Body of pancreas (tissue), 4 donors: ENCODE measurements around the gene TSEN34. TPM values are rescaled to one million over a fixed set of nuclear protein-coding genes. Genes with fewer than 3 reads are reported as not detected.
"Not testable (repeated sequence)": the region's sequence is repeated elsewhere in the genome, so short reads cannot be mapped to it uniquely, and the experiment has no call there.

Source experiments
- ATAC-seq: fragments of 150-250 bp; one replicate; pipeline ENCODE4 v1.9.1; 2016
- DNase-seq, 4 donors: peaks; one replicate each; pipeline ENCODE4 v3.0.0-alpha.2; 2019
- H3K27ac ChIP-seq, 4 donors: fragments of 200-600 bp; sonication (generic); 1 replicate in 3 of 4; 2 replicates in 1 of 4; pipeline versions ENCODE4 v1.5.1 to v1.6.1; 2016 to 2019; ENCODE audit warnings: mild to moderate bottlenecking in 1 of 4, mixed read lengths in 1 of 4, moderate library complexity in 1 of 4
- H3K27me3 ChIP-seq, 2 donors: fragments of 200-600 bp; sonication (generic); one replicate each; pipeline ENCODE4 v1.6.0; 2016; ENCODE audit warnings: mild to moderate bottlenecking in 1 of 2
- H3K36me3 ChIP-seq, 2 donors: fragments of 200-600 bp; sonication (generic); replicated peaks in 1 of 2; 2 replicates each; pipeline ENCODE4 v1.5.1; 2016; ENCODE audit warnings: low read depth in 2 of 2; ENCODE audit not compliant: insufficient read depth in 1 of 2
- H3K4me1 ChIP-seq: fragments of 200-600 bp; sonication (generic); one replicate; pipeline ENCODE4 v1.6.0; 2016
- H3K4me3 ChIP-seq, 2 donors: fragments of 200-600 bp; sonication (generic); 1 replicate in 1 of 2; 2 replicates in 1 of 2; pipeline ENCODE4 v1.5.1; 2016 to 2019
- H3K9me3 ChIP-seq, 3 donors: fragments of 200-600 bp; sonication (generic); 1 replicate in 2 of 3; 2 replicates in 1 of 3; pipeline ENCODE4 v1.5.1; 2016
- CTCF ChIP-seq, 7 experiments: fragments of 450-650 bp in 4 of 7; fragments of 200-600 bp in 3 of 7; sonication (generic) in 3 of 7; IDR thresholded peaks; one replicate each; pipeline ENCODE4 v1.5.1; 2016 to 2019; ENCODE audit warnings: antibody characterized with exemption in 7 of 7
- POLR2A ChIP-seq, 3 donors: fragments of 450-650 bp; IDR thresholded peaks; one replicate each; pipeline ENCODE4 v1.6.1; 2016; ENCODE audit warnings: antibody characterized with exemption in 3 of 3, mild to moderate bottlenecking in 2 of 3
- WGBS, 2 donors: methylation state at CpG; one replicate each; pipeline ENCODE4 v1.1.5; 2017; 5-methylcytosine and 5-hydroxymethylcytosine counted together
- intact Hi-C: fragments of 100-400 bp; cut with DNase I; formaldehyde crosslinking; loops from one replicate; pipeline ENCODE4 v1.15.1; 2023
- total RNA-seq, 2 donors: library from RNA; depleted of rRNA; stranded (reverse); fragments of >200 nt; gene quantifications; one replicate each; pipeline ENCODE4 v1.1.0, GENCODE V29; 2016

The TSEN34 gene
- total RNA-seq, 2 donors from 2014 or later, result 33.9 to 56.6 TPM

GRCh38 chr19:54169149-54169740 is 21.9 kb upstream of the TSEN34 start:
- ATAC-seq (no peak), DNase-seq (no peak)
- peaks cover 21% of the 10 kb centered on the region for H3K4me1 ChIP-seq
- TF ChIP-seq CTCF (IDR thresholded peaks at IDR 0.05) (no peak), POLR2A (IDR thresholded peaks at IDR 0.05) (no peak)
- no peaks in the 10 kb centered on the region for H3K36me3 ChIP-seq
- H3K27me3 ChIP-seq, result no peaks in the 10 kb centered on the region
- intact Hi-C loops, result loop anchor here (5.0 kb wide), 1 partner anchor 63 kb away; no protein-coding TSS in a partner anchor
- 82 to 89% methylated on average over 13 to 18 of the region's 21 CpGs for whole genome bisulfite sequencing, 2 donors
- H3K9me3 ChIP-seq, result no peaks in the 10 kb centered on the region
- no peak overlapping the region for H3K4me3 ChIP-seq
- no peak overlapping the region for H3K27ac ChIP-seq

DNA sequence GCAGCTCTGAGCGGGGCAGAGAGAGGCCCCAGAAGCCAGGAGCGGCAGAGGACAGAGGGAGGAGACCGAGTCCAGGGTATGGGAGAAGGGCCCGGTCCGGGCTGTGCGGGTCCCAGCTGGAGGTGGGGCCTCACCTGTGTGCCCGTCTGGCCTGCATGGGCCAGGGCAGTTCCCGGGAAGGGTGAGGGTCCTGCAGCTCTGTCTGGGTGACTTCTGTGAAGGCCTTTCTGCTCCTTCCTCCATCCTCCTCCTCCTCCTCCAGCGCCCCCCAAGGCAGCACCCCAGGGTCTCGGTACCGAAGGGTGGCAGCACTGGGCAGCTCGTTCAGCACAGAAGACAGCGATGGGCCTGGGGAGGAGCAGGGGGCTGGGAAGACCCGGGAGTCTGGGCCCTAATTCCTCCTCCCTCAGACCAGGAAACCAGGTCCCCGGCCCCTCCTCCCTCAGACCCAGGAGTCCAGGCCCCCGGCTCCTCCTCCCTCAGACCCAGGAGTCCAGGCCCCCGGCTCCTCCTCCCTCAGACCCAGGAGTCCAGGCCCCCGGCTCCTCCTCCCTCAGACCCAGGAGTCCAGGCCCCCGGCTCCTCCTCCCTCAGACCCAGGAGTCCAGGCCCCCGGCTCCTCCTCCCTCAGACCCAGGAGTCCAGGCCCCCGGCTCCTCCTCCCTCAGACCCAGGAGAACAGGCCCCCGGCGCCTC is 19.2 kb upstream of the TSEN34 start:
- Histone ChIP-seq H3K4me1 (peaks cover 15% of the 10 kb centered on the region), H3K27ac (peak overlapping the region in 3 of 4 donors; percentile 84 to 94 (median 89))
- H3K9me3 ChIP-seq, intact Hi-C loops, H3K36me3 ChIP-seq, H3K4me3 ChIP-seq, ATAC-seq, H3K27me3 ChIP-seq, DNase-seq: not testable (repeated sequence)
- 59 to 64% methylated on average over 15 to 16 of the region's 23 CpGs for WGBS, 2 donors

DNA sequence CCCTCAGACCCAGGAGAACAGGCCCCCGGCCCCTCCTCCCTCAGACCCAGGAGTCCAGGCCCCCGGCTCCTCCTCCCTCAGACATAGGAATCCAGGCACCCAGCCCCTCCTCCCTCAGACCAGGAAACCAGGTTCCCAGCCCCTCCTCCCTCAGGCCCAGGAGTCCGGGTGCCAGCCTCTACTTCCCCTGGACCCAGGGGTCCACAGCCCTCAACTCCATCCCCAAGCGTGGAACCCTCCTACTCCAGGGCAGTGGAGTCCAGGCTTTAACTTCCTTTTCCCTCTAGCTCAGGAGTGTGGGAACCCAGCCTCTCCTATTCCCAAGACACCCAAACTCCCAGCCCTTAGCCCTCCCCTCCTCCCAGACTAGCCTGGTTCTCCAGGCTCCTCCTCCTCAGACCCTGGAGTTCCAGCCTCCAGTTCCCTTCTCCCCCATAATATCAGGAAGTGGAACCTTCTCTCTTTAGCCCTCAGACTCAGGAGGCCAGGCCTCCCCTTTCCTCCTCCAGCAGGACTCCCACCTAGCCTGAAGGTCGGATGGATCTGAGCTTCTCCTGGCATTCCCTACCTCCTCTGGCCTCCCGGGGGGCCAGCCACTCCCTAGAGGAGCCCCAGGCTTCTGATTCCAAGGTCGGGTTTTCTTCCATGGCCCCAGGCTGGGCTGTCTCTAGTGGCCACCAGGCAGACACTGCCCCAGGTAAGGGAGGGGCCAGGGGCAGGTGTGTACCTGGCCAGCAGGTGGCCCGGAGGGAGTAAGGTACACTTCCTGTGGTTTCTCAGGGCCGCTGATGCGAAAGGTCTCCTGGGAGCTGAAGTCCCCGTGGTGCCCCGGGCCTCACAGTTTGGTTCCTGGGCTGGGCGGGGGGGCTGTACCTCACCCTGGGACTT is 18.4 kb upstream of the TSEN34 start, which contains the start of gene TMC4:
Gene TMC4, minus strand, starts transcription at position 690 of the 888 bp plus-strand sequence. Its CDS starts 43 bp downstream, at position 647.
- 0 to 4% methylated on average over 6 to 12 of the region's 13 CpGs for WGBS, 2 donors
- ATAC-seq (peak; percentile 98), DNase-seq (peak; percentile 90 to 94 (median 94))
- H3K27ac ChIP-seq, result peak within 1 kb of the TSS; percentile 77 to 94 (median 86)
- no peaks in the 10 kb centered on the region for H3K9me3 ChIP-seq
- no peaks in the 10 kb centered on the region for H3K36me3 ChIP-seq
- peak within 1 kb of the TSS; percentile 20 to 36 for H3K4me3 ChIP-seq
- peaks cover 15% of the 10 kb centered on the region for H3K4me1 ChIP-seq
- TF ChIP-seq POLR2A (IDR thresholded peaks at IDR 0.05), result peak; percentile 41 to 81 (median 81)
- peak; percentile 31 to 96 (median 95) for TF ChIP-seq CTCF (IDR thresholded peaks at IDR 0.05)
- no peaks in the 10 kb centered on the region for H3K27me3 ChIP-seq
- intact Hi-C loops, result no loop called here

GRCh38 chr19:54173359-54173699 is 17.8 kb upstream of the TSEN34 start:
- 37 to 90% methylated on average over 3 to 15 of the region's 15 CpGs for WGBS, 2 donors
- no peak for TF ChIP-seq POLR2A (IDR thresholded peaks at IDR 0.05)
- TF ChIP-seq CTCF (IDR thresholded peaks at IDR 0.05), result no peak
- intact Hi-C loops, result no loop called here
- peak overlapping the region; percentile 77 to 94 (median 86) for H3K27ac ChIP-seq
- H3K4me1 ChIP-seq, result peaks cover 14% of the 10 kb centered on the region
- H3K9me3 ChIP-seq, result no peaks in the 10 kb centered on the region
- H3K27me3 ChIP-seq, result no peaks in the 10 kb centered on the region
- no peaks in the 10 kb centered on the region for H3K36me3 ChIP-seq
- H3K4me3 ChIP-seq, result no peak overlapping the region
- ATAC-seq, result no peak
- no peak for DNase-seq
